OCI-M1 (cell line): Measurements from ENCODE around the gene BCO2.
A peak's percentile ranks its signal among the peaks of the same experiment; 100 is the strongest.
"Not testable (repeated sequence)": the region's sequence is repeated elsewhere in the genome, so short reads cannot be mapped to it uniquely, and the experiment has no call there.

Experiments used
- DNase-seq: peaks from one replicate; lab custom pipeline; 2025; lab: John Stamatoyannopoulos, UW

The BCO2 gene, protein sequence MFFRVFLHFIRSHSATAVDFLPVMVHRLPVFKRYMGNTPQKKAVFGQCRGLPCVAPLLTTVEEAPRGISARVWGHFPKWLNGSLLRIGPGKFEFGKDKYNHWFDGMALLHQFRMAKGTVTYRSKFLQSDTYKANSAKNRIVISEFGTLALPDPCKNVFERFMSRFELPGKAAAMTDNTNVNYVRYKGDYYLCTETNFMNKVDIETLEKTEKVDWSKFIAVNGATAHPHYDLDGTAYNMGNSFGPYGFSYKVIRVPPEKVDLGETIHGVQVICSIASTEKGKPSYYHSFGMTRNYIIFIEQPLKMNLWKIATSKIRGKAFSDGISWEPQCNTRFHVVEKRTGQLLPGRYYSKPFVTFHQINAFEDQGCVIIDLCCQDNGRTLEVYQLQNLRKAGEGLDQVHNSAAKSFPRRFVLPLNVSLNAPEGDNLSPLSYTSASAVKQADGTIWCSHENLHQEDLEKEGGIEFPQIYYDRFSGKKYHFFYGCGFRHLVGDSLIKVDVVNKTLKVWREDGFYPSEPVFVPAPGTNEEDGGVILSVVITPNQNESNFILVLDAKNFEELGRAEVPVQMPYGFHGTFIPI

DNA sequence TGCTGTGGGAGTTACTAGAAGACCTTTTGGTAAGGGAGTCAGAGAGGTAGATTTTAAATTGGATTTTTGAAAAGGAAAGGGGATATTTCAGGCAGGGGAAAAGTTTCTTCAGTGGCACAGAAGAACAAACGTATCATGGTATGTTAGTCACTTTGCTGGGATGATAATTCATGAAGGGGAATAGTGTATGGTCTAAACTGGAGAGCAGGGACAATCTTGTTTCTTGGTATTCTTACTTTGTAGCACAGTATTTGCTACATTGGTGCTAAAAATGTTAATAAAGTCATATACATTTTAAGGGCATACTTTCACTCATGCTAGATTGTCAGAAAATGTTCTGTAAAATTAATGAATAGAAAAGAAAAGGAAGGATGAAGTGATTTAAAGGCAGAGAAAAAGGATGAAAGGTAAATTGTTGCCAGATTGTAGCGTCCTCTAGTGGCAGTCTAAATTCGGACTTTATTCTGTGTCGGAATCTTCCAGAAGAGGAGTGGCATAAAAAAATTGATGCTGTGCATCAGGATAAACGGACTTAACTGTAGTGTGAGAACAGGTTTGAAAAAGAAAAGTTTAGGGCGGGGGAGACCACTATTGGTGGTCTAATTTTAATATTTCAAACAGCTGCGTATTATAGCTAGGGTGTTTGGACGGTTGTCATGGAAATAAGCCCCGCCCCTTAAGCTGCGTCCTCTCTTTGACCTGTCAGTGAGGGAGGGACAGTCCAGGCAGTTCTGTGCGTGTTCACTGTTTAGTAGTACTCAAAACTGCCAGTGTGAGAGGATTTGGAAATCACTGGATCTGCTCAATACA is at the start of gene BCO2:
BCO2 (plus strand) TSS at position 724 of the 810 bp plus-strand sequence. CDS start 90 bp downstream, outside the sequence.
- DNase-seq, result peak; percentile 82

DNA sequence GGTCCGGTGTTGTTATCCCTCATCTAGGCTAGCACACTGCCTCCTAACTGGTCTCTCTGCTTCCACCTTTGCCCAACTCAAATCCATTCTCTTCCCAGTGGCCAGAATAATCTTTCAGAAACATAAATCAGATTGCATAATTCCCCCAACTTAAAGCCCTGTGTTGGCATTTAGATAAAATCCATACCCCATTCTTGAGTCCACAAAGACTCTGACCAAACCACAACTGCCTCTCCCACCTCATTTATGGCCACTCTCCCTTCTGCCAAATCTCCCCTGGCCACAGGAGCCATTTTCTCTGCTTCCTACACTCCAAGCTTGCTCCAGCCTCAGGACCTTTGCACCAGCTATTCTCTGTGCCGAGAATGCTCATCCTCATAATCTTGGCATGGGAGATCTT is 48.3 kb upstream of the BCO2 start:
- DNase-seq, result peak; percentile 57

DNA sequence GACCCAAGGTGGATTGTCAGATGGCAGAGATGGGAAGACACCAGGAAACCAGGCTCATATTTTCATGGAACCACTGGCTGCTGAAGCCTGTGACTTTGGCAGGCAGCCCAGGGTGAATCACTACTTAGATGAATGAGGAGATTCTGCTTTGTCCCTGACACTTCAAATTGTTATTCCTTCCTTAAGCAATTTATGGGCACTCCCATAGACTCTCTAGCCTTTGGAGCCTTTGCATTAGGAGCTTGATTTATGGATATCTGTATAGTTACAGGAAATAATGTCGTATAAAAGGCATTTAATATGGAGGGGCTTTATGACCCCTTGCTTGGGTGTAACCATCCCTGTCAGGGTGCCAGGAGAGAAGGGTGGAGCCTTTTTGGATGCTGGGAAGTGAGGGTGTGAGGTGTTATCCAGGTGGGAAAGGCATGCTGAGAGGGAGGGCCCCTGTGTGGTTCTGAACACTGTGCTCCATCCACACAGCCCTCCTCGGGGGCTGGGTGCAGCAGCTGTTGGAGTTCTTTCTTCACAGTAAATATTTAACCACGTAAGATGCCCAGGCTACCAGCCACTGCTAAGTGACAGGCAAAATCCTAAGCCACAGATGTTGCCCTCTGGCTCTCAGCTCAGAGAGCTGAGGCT is 46.7 kb upstream of the BCO2 start:
- no peak for DNase-seq

DNA sequence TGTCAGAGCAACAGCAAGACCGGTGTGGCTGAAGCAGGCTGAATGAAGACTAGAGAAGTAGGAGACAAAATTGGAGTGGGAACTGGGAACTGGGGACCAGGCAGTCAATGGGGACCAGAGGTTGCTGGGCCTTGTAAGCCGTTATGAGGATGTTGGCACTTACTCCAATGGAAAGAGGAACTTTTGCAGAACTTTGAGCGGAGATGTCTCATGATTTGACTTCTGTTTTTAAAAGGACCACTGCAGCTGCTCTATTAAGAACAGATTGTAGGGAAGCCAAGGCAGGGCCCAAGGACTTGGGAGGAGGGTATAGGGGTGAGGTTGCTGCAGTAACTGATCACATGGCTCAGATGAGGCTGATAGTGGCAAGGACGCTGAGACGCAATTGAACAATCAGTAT is 45.7 kb upstream of the BCO2 start:
- DNase-seq, result no peak

DNA sequence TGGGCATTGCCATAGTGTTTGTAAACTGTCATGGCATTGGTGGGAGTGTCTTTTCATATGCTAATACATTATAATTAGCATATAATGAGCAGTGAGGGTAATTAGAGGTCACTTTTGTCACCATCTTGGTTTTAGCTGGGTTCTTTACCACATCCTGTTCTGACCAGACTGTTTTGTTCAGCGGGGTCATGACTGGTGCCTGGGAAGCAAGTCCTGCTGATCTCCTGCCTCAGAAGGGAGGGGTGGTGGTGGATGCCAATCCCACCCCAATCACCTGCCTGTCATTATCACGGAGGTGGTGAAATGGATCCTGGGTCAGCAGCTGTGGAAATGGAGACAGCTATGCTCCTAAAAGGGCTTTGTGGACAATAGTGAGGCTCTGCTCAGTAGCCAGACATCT is 42.6 kb upstream of the BCO2 start:
- no peak for DNase-seq

DNA sequence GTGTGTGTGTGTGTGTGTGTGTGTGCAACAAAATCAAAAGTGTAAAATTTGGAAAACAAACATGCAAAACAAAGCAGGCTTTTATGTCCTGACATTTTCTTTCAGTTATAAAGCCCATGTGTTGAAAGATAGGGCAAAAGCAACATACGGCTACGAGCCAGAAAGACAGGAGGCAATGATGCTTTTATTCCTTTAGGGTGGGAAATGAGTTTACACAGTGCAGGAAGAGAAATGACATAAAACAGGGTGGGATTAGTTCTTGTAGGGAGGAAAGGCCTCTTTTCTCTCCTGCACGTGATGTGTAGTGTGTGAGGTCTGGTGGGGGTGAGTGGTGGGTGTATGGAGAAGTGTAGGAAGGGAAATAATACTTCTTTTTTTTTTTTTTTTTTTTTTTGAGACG is 40.8 kb upstream of the BCO2 start:
- no peak for DNase-seq

DNA sequence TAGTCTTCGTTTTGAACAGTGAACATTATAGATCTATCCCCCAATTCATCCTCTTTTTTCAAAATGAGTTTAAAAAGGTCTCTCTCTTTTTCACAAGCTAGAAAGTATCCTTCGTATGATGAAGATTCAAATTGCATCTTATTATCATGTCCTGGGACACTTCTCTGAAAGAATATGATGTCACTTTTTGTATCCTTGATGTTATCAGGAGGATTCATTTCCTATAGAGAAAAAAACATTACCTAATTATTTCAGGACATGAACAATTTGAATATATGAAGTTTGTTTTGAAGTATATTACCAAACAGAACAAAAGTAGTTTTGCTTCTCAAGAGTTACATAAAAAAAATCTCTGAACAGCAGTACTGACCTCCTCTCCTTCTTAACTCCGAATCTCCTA is 31.7 kb upstream of the BCO2 start:
- no peak for DNase-seq

DNA sequence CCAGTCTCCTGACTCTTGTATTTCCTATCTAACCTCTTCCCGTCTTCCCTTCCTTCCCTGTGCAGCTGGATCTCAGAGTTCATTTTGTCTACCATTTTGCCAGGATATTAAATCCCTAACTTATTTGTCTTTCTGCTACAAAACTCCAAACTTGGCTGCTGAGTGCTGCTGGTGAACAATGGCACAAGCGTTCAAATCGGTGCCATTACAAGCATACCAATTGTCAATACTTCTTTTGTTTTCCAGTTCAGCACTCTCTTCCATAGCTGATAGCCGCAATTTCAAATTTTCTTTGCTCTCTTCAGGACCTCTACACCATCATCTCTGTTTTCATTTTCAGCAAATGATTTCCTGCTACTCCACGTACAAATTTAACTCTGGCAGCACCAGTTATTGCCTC is 24.8 kb upstream of the BCO2 start:
- no peak for DNase-seq

DNA sequence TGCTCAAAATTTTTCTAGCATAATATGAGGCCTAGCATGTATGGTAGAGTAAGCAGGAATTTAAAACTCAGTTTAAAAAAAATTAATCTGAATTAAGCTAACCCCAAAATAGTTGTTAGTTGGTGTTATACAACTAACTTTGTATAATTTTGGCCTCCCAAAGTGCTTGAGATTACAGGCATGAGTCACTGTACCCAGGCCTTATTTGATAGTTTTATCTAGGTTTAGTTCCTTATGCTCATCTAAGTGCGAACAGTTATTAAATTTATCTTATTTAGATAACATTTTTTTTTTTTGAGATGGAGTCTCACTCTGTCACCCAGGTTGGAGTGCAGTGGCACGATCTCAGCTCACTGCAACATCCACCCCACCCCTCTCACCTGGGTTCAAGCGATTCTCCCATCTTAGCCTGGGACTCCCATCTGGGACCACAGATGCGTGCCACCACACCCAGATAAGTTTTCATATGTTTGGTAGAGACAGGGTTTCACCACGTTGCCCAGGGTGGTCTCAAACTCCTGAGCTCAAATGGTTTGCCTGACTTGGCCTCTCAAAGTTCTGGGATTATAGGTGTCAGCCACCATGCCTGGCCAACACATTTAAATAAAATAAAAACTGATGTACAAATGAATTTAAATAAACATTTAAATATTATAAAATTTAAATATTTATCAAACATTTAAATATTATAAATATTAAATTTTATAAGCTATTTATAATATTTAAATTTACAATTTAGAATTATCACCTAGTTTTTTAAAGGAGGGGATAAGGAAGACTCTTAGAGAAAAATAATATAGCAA is 19.0 kb upstream of the BCO2 start:
- peak; percentile 35 for DNase-seq

DNA sequence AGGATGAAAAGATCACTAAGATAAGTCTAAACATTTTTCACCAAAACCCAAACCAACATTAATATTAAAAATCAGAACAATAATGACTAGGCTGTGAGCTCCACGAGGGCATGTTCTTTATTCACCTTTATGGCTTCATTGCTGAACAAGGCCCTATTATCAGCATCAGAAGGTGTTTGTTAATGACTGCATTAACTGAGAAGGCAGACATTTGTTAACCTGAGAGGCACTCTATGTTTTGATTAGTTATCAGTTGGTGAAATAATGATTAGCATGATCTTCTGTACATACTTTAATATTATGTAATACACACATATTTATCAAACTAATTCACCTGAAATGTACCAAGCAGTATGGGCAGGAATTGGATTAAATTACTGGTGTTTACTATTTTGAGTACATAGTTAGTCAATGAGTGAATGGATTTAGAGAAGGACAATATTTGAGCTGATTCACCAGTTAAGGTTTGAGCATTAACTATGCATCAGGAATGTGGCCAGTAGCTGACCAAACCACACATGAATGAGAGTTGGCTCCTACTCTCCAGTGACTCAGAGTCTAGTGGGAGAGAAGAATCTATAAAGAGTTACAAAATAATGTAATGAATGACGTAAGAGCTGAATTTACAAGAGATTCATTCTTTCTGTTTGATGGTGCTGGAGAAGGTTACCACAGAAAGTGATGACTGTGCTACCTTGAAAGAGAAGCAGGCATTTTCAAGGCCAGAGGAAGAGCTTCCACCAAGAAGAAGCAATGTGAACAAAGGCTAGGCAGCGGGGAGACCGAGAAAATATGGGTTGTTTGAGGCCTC is 18.2 kb upstream of the BCO2 start:
- peak; percentile 53 for DNase-seq

DNA sequence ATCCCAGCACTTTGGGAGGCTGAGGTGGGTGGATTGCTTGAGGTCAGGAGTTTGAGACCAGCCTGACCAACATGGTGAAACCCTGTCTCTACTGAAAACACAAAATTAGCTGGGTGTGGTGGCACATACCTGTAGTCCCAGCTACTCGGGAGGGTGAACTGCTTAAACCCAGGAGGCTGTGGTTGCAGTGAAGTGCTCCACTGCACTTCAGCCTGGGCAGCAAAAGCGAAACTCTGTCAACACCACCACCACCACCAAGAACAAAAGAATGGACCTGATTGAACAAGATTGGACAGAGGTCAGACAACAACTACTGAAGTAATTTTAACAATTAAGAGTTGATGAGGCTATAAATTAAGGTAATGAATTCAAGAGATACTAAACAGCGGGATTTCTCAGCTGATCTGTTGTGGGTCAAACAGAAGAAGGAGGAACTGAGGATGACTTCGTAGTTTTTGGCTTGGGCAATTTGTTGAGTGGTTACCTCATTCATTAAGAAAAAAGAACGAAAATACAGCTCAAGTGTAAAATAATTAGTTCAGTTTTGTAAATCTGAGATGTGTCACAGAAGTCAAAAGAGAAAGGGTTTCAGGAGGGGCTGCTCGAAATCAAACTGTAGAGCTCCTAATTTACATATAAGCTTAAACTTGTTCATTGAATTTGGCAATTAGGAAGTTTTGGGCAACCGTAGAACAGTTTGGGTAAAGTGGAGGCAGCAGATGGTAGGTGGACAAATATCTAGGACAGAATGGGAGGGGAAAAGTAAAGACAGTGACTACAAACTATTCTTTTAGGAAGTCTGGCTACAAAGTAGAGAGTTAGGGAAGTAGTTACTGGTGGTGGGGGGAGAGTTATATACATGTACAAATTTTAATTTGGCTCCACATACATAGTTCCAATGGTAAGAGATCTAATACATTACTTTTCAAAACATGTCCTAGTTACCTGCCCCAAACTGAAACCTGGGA is 15.9 kb upstream of the BCO2 start:
- peak; percentile 60 for DNase-seq

DNA sequence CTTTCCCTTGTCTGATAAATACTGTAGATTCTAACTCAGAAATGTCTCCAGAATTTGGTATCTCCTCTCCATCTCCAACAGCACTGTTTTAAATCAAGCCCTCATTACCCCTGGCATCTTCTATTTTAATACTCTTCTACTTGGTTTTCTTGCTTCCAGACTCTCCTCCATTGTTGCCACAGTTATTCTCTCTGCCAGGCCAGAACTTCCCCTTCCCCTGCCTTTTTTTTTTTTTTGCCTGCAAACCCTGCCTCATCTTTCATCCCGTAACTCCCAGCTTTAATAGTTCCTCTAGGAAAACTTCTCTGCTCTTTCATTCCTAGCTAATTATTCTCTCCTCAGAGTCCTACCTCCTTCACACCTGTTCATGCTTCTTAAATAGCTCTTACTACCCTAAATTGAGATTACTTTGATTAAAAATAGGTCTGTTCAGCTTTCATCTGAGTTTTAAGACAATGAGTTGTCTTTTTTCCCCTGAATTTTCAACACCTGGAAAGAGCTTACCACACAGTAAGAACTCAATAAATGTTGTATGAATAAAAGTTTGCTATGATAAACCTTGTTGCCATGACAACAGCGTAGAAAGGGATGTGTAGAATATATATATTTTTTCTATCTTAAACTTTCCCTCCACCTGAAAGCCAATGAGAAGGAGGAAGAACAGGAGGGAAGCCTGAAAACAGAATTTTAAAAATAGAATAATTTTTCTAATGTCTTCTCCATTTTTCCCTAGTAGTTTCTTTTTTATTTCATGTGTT is 15.0 kb upstream of the BCO2 start:
- DNase-seq, result peak; percentile 34

DNA sequence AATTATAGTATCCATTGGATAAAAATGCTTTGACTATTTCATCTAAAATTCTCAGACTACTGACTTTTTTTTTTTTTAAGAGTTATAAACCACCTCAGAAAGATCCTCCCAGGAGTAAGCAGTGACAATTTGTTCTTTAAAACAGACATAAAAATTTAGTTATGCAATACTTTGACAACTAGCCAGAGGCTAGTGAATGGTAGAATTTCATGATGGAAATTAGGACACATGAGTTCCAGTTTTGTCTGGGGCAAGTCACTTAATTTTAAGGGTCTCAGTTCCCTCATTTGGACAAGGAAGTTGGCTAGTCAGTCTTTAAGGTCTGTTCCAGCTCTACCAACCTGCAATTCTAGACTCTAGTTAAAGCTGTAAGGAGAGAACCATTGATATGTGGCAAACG is 14.3 kb upstream of the BCO2 start:
- DNase-seq, result no peak

DNA sequence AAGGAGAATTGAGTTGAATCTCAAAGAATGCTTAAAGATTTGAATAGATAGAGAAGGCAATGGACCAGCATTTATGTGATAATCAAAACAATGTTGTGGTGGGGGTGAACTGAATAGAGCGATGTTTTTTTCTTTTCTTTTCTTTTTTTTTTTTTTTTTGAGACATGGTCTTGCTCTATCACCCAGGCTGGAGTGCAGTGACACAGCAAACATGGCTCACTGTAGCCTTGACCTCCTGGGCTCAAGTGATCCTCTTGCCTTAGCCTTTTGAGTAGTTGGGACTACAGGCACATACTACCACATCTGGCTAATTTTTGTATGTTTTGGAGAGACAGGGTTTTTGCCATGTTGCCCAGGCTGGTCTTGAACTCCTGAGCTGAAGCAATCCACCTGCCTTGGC is 13.1 kb upstream of the BCO2 start:
- DNase-seq, result not testable (repeated sequence)

DNA sequence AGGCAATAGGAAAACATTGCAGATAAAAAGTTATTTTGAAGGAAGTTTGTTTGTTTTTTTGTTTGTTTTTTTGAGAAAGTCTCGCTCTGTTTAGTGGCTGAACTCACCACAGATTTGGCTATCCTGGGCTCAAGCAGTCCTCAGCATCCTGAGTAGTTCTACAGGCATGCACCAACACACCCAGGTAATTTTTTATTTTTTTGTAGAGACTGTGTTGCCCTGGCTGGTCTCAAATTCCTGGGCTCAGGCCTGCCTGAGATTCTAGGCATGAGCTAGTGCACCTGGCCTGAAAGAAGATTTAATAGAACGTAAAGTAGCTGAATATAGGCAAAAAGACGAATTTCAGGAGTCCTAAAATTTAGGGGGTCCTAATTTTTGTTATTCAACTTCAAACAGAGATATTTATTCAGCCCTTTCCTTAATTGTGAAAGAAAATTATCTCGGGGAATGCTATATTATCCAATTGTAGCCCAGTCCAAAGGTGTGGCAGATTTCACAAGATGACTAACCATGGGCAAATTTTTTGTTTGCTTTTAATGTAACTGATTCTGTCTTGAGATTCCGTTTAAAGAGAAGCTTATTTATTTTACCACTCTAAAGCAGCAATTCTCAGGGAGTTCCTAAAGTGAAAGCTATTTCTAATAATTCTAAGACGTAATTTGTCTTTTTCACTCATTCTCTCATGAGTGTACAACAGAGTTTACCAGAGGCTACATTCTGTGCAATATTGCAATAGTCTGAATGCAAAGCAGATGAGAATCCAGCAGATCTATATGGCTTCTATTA is 12.4 kb upstream of the BCO2 start:
- DNase-seq, result peak; percentile 50

DNA sequence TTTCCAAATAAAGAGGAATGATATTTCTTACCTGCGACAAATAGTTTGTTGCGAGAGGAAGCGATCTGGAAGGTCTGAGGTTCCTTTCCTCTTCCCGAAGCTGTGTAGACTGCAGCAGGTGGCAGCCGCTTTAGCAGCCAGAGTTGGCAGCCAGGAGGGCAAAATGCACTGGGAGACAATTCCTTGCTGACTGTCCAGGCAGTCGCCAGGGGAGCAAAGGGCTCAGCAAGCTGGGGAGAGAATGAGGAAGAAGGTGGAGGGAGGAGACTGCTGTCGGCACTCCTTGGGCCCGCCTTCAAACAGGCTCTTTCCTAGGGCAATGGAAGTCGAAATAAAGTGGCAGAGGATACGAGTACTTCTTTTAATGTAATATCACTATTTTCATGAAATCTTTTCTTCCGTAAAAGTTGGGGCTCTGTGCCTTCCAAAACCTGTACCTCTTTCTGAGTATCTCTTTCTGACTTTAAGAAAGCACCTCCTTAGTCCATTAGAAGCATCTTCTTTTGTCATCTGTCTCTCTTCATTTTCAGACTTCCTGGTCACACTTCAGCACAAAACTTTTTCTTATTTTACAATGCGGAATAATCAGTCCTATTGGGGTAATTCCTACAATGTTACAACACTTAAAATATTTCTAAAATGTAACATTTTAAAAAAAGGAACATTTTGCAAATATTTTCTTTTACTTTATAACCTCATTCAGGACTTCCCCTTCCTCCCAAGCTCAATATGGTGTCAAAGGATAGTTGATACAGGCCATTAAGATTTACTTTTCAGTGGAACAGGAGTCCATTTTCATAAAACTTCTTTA is 11.2 kb upstream of the BCO2 start, which contains the start of gene IL18:
IL18 (minus strand) TSS at position 220 of the 811 bp plus-strand sequence. CDS start 9,041 bp downstream, outside the sequence.
- peak; percentile 76 for DNase-seq

DNA sequence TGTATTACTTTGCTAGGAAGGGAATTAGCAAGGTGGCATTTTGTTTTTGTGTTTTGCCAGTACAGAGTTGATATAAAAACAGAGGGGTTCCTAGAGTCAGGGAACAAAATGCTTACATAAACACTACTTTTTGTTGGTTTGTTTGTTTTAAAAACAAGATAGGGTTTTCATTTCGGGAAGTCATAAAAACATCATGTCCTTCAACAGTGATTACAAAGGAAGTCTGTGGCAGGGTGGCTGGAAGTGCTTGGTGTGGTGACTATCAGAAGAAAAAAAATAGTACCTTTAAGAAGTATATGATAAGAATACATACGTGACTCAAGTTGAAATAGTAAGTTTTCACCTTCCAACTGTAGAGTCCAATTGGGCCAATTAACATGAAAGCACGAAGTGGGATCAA is 10.3 kb upstream of the BCO2 start:
- DNase-seq, result no peak
